Stimulated activated CD8-positive, alpha-beta memory T cell treated with anti-CD3 and anti-CD28 coated beads, Interleukin-4, amount 100 ng/mL, for 1 hour (primary cell): ENCODE data around the gene TOMT.

Experiments used
- DNase-seq, 2 donors: peaks; one replicate each; pipeline ENCODE4 v3.0.0-alpha.2; 2020; ENCODE audit warnings: low read depth in 2 of 2, low spot score in 1 of 2

TOMT gene

DNA sequence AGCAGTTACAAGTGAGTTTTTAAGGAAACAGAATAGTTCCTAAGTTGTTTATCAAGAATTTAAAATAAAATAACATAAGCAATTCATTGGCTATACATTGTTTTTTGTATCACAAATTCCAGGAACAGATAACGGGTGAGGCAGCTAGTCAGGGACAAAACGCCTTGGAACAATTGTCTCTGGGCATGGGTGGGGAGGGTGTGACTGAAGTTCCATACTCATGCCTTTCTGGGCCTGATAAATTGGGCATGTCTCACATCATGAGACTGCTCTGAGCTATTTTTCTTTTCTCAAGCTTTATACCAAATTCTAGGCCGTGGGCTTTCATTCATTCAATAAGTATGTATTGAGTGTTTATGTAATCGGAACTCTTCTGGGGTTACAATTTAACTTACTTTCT lies 51.4 kb downstream of the TOMT start:
- DNase-seq, result no peak
